ENCODE measurements around the gene HS3ST5.

- TF ChIP-seq, protein P1, sequence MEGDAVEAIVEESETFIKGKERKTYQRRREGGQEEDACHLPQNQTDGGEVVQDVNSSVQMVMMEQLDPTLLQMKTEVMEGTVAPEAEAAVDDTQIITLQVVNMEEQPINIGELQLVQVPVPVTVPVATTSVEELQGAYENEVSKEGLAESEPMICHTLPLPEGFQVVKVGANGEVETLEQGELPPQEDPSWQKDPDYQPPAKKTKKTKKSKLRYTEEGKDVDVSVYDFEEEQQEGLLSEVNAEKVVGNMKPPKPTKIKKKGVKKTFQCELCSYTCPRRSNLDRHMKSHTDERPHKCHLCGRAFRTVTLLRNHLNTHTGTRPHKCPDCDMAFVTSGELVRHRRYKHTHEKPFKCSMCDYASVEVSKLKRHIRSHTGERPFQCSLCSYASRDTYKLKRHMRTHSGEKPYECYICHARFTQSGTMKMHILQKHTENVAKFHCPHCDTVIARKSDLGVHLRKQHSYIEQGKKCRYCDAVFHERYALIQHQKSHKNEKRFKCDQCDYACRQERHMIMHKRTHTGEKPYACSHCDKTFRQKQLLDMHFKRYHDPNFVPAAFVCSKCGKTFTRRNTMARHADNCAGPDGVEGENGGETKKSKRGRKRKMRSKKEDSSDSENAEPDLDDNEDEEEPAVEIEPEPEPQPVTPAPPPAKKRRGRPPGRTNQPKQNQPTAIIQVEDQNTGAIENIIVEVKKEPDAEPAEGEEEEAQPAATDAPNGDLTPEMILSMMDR (conservative IDR thresholded peaks at IDR 0.05; ENCODE audit: low read depth in 2 of 2) = no peak
- TF ChIP-seq POLR2AphosphoS5 (IDR thresholded peaks at IDR 0.05; ENCODE audit: low read depth) (no peak), REST (IDR thresholded peaks at IDR 0.05; ENCODE audit: unreplicated experiment) (no peak), EZH2phosphoT487 (IDR thresholded peaks at IDR 0.05; ENCODE audit: unreplicated experiment) (no peak), EZH2 (IDR thresholded peaks at IDR 0.05; ENCODE audit: low read depth, unreplicated experiment) (no peak), CREB1 (CRISPR knock-in tag; IDR thresholded peaks at IDR 0.05; ENCODE audit: low read depth) (no peak), JUNB (IDR thresholded peaks at IDR 0.05; ENCODE audit: unreplicated experiment) (no peak)
These were observed 274.7 kb downstream of the HS3ST5 start for GRCh38 chr6:114068116-114068515.

Measured in GM23338 (cell line).